Uterus (tissue), 4 donors: ENCODE measurements around the gene SAE1. TPM values are rescaled to one million over a fixed set of nuclear protein-coding genes. Genes with fewer than 3 reads are reported as not detected.
A peak's percentile ranks its signal among the peaks of the same experiment; 100 is the strongest.

Experiments
- DNase-seq, 2 donors: peaks; one replicate each; pipeline ENCODE4 v3.0.0-alpha.2; 2019 to 2020
- H3K27ac ChIP-seq, 2 donors: fragments of 200-600 bp; sonication (generic); 1 replicate in 1 of 2; 2 replicates in 1 of 2; pipeline ENCODE4 v1.5.1; 2016 to 2018
- H3K27me3 ChIP-seq, 2 donors: fragments of 200-600 bp; sonication (generic); one replicate each; pipeline ENCODE4 v1.5.1; 2018 to 2019; ENCODE audit warnings: control low read depth in 1 of 2
- H3K36me3 ChIP-seq, 2 donors: fragments of 200-600 bp; sonication (generic); one replicate each; pipeline ENCODE4 v1.5.1; 2019; ENCODE audit warnings: control low read depth in 1 of 2
- H3K4me1 ChIP-seq, 2 donors: fragments of 200-600 bp; sonication (generic); one replicate each; pipeline ENCODE4 v1.5.1; 2018 to 2019; ENCODE audit warnings: control low read depth in 1 of 2
- H3K4me3 ChIP-seq, 2 donors: fragments of 200-600 bp; sonication (generic); 1 replicate in 1 of 2; 2 replicates in 1 of 2; pipeline ENCODE4 v1.5.1; 2018 to 2019; ENCODE audit warnings: mild to moderate bottlenecking in 1 of 2
- H3K9me3 ChIP-seq, 2 donors: fragments of 200-600 bp; sonication (generic); one replicate each; pipeline ENCODE4 v1.5.1; 2019; ENCODE audit warnings: control low read depth in 1 of 2
- CTCF ChIP-seq, 4 experiments: fragments of 200-600 bp in 2 of 4; fragments of 450-650 bp in 2 of 4; sonication (generic) in 2 of 4; IDR thresholded peaks; one replicate each; pipeline ENCODE4 v1.5.1; 2016 to 2019; ENCODE audit warnings: antibody characterized with exemption in 4 of 4, mild to moderate bottlenecking in 2 of 4, moderate library complexity in 1 of 4
- POLR2A ChIP-seq, 2 donors: fragments of 450-650 bp; IDR thresholded peaks; one replicate each; pipeline ENCODE4 v1.6.1; 2016; ENCODE audit warnings: antibody characterized with exemption in 2 of 2, mild to moderate bottlenecking in 1 of 2, moderate library complexity in 1 of 2
- intact Hi-C: fragments of 100-400 bp; cut with DNase I; formaldehyde crosslinking; loops from one replicate; pipeline ENCODE4 v1.15.1; 2023; ENCODE audit warnings: low total_unique reads
- total RNA-seq, 4 donors: library from RNA; depleted of rRNA in 3 of 4; stranded (reverse); fragments of >200 nt in 3 of 4; gene quantifications; one replicate each; pipeline versions ENCODE4 v1.1.0 to v1.2.4, GENCODE V29; 2014 to 2023
- donor health status: DM: yes; HTN: yes; CAD: no.

The SAE1 gene
- total RNA-seq, 4 donors from 2014 or later = 17.6 to 144 (median 45.6) TPM

GRCh38 chr19:47239152-47239551 lies 108.5 kb downstream of the SAE1 start:
- TF ChIP-seq POLR2A (IDR thresholded peaks at IDR 0.05) = no peak
- no peak for TF ChIP-seq CTCF (IDR thresholded peaks at IDR 0.05)
- Histone ChIP-seq H3K4me3 (peak overlapping the region in 1 of 2 donors; percentile 23), H3K36me3 (no peaks in the 10 kb centered on the region), H3K27me3 (no peaks in the 10 kb centered on the region), H3K4me1 (peaks cover 4 to 21% of the 10 kb centered on the region in 2 donors), H3K27ac (peak overlapping the region in 1 of 2 donors; percentile 33), H3K9me3 (no peaks in the 10 kb centered on the region)
- DNase-seq = no peak
- intact Hi-C loops = no loop called here

GRCh38 chr19:47239610-47240296 lies 109.1 kb downstream of the SAE1 start:
- peak overlapping the region in 1 of 2 donors; percentile 33 for H3K27ac ChIP-seq
- intact Hi-C loops = no loop called here

GRCh38 chr19:47240556-47240955 lies 109.9 kb downstream of the SAE1 start:
- Histone ChIP-seq H3K9me3 (no peaks in the 10 kb centered on the region), H3K27me3 (no peaks in the 10 kb centered on the region), H3K27ac (peak overlapping the region in 1 of 2 donors; percentile 53), H3K4me1 (peaks cover 4 to 21% of the 10 kb centered on the region in 2 donors), H3K4me3 (no peak overlapping the region), H3K36me3 (no peaks in the 10 kb centered on the region)
- DNase-seq = no peak
- TF ChIP-seq CTCF (IDR thresholded peaks at IDR 0.05) (no peak), POLR2A (IDR thresholded peaks at IDR 0.05) (no peak)
- intact Hi-C loops = no loop called here

More at GRCh38 chr19:47239610-47240296, 109.1 kb downstream of the SAE1 start:
- no peaks in the 10 kb centered on the region for H3K36me3 ChIP-seq
- no peaks in the 10 kb centered on the region for H3K27me3 ChIP-seq
- H3K4me3 ChIP-seq = peak overlapping the region in 1 of 2 donors; percentile 23
- peak; percentile 57 to 66 for DNase-seq
- no peaks in the 10 kb centered on the region for H3K9me3 ChIP-seq
- TF ChIP-seq POLR2A (IDR thresholded peaks at IDR 0.05) (no peak), CTCF (IDR thresholded peaks at IDR 0.05) (no peak)
- H3K4me1 ChIP-seq = peaks cover 4 to 21% of the 10 kb centered on the region in 2 donors

GRCh38 chr19:47240996-47241918 lies 110.6 kb downstream of the SAE1 start:
- peak in 1 of 2 donors; percentile 30 for TF ChIP-seq POLR2A (IDR thresholded peaks at IDR 0.05)
- no peak for TF ChIP-seq CTCF (IDR thresholded peaks at IDR 0.05)
- peaks cover 4 to 21% of the 10 kb centered on the region in 2 donors for H3K4me1 ChIP-seq
- no peaks in the 10 kb centered on the region for H3K36me3 ChIP-seq
- H3K27me3 ChIP-seq = no peaks in the 10 kb centered on the region
- no peak overlapping the region for H3K4me3 ChIP-seq
- H3K27ac ChIP-seq = peak overlapping the region in 1 of 2 donors; percentile 53
- H3K9me3 ChIP-seq = no peaks in the 10 kb centered on the region
- DNase-seq = peak; percentile 72 to 86
- intact Hi-C loops = no loop called here
